ENCODE data around the gene LMNTD1.

LMNTD1 gene

DNA sequence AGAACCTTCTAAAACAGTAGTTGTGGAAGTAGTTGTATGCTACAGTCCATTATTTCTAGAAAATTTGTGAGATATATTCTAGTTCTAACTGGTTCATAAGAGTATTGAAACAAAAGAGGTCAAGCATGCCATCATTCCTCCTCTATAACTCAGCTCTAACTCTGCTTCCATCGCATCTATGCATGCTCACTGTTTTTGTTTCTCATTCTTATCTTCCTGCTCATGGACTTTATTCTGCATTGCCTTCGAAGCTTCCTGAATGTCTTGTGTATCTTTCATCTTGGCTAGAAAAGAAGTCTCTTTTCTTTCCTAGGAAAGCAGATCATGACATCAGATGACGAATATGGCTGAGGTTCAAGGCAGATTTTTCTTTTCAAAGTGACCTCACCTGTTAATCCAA, 402 bp downstream of the LMNTD1 start:
- DNase-seq (ENCODE audit: low spot score) = no peak

GRCh38 chr12:25550186-25550585, 2.9 kb downstream of the LMNTD1 start:
- DNase-seq (ENCODE audit: low spot score) = no peak

DNA sequence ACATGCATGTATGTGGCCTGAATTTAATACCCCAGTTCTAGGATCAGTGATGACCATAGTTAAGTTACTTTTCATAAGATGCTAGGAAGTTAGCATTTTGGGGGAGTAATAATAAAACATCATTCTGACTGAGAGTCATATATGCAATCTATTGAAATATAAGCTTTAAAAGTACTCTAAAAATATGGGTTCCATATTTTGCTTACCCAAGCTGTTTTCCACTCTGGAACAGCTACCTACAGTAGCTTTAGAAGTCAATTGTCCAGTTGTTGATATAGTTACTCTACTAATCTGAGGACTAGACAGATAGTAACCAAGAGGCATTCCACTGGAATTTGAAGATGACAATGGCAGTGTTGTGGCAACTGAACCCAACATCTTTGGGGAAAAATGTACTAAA, 4.0 kb downstream of the LMNTD1 start:
- DNase-seq (ENCODE audit: low spot score) = no peak

- no peak for DNase-seq (ENCODE audit: low spot score)
Observed at GRCh38 chr12:25546318-25546717, 6.8 kb downstream of the LMNTD1 start.

DNA sequence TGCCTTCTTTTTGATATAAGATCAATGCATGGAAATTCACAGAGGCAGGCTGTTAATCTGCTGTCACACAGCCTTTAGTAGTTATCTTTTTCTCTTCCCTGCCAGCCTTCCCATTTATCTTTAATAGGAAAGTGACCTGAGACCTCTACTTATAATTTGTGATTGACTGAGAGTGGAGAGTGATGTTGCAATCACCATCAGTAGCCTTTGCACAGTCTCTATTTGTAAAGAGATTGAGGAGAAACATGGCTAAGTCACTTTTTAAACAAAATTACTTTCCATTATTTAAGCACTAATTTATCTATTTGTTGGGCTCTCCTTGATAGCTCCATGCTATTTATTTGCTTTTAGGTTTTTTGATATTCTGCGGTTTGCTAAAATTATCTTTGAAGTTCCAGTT, 19.9 kb downstream of the LMNTD1 start:
- no peak for DNase-seq (ENCODE audit: low spot score)

DNA sequence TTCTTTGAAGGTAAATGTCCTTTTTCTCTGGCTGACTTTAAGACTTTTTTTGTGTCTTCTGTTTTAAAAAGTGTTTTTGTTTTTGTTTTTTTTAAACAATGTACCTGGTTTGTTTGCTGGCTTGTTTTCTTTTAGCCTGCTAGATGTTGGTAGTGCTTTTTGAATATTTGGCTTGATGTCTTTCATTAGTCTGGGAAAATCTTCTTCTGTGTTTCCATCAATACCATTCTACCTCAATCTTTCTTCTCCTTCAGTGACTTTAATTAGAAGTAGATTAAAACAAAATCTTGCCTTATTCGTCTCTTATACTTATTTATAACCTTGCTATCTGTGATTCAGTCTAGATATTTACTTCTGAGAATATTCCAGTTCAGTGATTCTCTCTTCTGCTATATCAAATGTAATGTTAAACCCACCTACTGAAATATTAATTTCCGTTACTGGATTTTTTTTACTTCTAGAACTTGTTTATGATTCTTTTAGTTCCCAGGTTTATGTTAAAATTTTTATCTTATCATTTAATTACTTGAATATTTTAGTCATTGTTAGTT, 21.5 kb downstream of the LMNTD1 start:
- DNase-seq (ENCODE audit: low spot score) = no peak

GRCh38 chr12:25529738-25530137, 23.3 kb downstream of the LMNTD1 start:
- DNase-seq (ENCODE audit: low spot score) = no peak

DNA sequence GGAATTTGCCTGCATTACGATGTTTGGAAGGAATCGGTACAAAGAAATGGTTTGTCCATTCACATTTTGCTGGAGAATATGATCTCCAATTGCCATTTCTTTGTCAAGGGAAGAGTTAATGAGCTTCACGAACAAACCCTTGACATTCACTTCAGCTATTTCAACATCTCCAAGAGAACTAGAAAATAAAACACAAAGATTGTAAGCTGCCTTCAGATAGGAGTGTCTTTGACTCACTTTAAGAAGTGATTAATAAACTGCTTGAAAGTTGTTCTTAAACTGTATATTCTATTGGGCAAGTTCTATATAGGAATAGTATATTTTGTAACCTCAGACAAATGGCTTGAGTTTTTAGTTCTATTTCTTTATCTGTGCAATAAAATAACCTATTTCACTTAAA, 26.3 kb downstream of the LMNTD1 start:
- no peak for DNase-seq (ENCODE audit: low spot score)

DNA sequence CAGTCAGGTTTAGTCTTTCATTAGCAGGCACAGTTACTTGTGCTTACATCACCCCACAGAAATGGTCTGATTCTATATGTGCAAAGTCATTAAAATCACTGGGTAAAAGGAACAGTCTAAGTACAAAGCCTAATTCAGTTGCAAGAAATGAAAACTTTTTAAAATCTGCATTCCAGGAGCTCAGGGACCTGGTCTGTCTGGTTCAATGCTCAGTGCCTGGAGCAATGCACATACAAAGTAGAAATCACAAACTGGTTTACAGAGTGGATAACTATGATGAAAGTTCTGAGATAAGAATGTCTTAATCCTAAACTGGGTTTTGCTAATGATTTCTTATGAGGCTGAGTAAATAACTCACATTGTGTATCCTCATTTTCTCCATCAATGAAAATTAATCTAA, 28.7 kb downstream of the LMNTD1 start:
- no peak for DNase-seq (ENCODE audit: low spot score)

DNA sequence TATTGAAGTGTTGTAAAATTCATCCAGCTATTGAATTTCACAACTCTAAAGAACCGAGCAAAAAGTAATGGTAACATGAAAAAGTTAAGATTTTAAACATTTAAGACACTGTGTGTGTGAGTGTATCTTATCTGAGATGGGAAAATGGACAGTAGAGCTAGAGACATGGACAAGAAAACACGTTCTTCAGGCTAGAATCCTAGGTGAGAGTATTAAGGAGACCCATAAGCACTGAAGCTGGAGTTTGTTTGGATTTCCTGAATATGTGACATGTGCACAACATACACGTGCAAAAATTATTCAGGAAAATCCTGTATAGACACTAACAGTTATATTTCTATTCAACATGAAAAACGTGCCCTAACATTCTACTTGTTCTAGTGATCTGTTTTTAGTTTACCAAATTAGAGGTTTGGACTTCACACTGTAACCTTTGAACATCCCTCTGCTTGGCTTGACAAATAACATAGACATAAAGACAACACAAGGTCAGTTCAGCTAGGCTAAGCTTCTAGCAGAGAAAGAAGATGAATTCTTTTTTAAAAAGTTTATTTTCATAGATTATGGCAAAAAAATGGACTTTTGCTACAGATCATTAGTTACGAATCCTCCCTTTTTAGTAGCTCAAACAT, 31.3 kb downstream of the LMNTD1 start:
- DNase-seq (ENCODE audit: low spot score) = no peak

- no peak for DNase-seq (ENCODE audit: low spot score)
Observed at GRCh38 chr12:25518512-25518911, 34.6 kb downstream of the LMNTD1 start.

- DNase-seq (ENCODE audit: low spot score) = no peak
Observed at GRCh38 chr12:25504744-25505143, 48.3 kb downstream of the LMNTD1 start.

DNA sequence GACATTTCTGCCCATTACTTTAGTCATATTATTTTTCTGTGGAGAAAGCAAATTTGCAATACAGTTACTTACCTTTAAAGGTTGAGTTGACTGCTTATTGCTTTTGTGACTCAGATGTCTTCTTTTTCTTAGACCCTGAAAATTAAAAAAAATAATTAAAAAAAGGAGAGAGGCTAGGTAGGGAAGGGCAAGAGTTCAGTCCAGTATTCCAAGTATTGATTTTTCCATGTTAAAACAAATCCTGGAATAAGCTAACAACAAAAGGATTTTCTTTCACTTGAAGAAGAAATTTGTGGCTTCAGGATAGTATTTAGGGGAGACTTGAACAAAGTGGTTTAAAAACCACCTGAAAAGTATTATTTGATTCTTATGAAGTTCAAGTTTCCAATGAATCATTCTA, 49.4 kb downstream of the LMNTD1 start:
- no peak for DNase-seq (ENCODE audit: low spot score)

DNA sequence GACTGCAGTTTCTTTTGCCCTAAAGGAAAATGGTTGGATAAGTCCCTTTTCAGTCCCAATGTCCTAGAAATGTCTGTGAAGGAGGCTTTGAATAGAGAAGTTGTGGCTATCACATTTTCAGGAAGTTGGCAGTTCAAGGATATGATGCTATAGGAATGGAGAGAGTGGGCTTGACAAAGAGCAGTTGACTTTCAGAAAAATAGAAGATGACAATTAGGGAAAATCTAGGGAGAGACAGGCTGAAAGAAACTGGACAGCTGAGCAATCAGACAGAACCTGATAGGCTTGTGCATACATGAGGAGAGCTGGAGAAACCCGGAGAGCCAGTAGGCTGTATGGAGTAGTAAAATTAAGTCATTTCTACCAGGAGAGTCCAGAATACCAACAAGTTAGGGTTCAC, 50.5 kb downstream of the LMNTD1 start:
- no peak for DNase-seq (ENCODE audit: low spot score)

GRCh38 chr12:25502118-25502517, 51.0 kb downstream of the LMNTD1 start:
- no peak for DNase-seq (ENCODE audit: low spot score)

DNA sequence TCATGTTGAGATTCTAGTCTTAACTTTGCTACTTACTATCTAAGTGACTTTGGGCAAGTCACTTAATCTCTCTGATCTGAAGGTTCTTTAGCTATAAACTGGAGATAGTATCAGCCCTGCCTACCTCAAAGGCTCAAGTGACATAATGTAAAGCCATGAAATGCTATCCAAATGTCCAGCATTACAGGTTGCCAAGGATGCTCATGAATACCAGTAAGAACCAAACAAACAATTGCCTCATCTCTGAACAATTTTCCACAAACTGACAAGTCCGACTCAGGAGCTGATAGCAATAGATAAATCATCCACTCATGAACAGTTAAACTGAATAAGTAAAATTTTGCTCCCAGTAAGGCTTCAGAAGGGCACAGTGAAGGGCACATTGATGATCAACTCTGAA, 51.5 kb downstream of the LMNTD1 start:
- no peak for DNase-seq (ENCODE audit: low spot score)

GRCh38 chr12:25500651-25501050, 52.4 kb downstream of the LMNTD1 start:
- no peak for DNase-seq (ENCODE audit: low spot score)

DNA sequence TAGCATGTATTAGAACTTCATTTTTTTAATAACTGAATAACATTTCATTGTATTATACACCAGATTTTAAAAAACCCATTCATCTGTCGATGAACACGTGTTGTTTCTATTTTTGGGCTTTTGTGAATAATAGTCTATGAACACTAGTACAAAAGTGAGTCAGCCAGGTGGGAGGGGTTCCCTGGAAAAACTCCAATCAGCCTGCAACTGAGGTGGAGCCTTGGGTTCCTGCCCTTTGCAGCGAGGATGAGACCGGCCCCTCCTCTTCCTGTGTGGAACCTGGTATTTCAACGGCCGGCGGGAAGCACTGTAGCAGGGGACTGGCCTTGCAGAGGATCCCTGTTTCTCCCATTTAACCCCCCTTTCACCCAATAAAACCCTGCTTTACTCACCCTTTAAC, 56.1 kb downstream of the LMNTD1 start:
- no peak for DNase-seq (ENCODE audit: low spot score)

DNA sequence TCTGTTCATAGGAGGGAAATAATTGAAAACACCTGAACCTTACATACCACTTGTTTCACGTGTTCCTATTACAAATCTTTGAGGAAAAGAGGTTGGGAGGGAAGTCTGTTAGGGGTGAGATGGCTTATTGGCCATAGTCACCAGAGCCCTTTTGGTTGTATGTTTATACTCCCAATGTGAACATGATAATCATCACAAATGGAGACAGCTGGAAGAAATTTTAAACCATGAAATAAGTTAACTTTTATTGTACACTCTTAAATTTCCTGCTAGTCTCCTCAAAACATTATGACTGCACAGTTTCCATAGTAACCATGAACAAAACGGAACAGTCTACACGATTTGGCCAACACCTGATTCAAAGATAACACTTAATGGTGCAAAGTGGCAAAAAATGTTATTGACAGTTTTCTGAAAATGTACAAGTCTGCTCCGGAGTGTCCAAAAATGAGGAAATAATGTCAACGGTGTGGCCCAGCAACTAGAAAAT, 56.9 kb downstream of the LMNTD1 start:
- DNase-seq (ENCODE audit: low spot score) = no peak

DNA sequence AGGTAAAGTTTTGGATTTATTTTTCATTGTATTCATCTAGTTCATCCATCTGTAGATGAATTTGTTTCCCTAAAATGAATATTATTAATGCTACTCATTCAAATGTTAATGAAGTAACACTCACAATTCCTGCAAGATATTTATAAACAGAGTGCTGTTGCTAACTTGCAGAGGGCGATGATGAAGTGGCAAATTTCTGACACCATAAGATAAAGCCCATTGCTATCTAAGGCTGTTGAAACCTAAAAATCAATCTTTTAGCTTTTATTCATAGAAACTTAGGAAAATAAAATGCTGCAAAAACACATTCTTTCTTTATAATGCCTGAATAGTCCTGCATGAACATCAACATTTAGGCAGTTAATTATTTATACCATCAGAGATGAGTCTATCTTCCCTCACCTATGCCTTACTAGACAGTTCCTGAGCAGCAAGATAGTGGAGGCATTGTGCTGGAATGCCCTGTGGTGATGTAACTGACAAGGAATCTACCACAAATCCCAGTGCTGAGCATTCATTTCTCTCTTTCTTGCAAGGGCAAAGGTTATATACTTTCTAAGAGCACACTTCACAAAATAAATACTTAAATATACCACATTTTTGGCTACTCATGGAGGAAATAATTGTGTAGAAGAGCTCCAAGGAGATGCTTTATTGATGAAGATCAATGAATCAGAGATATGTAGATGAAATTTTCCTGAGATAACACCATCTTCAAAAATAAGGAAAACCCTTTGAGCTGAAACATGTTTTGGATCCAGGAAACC, 57.6 kb downstream of the LMNTD1 start:
- DNase-seq (ENCODE audit: low spot score) = no peak

DNA sequence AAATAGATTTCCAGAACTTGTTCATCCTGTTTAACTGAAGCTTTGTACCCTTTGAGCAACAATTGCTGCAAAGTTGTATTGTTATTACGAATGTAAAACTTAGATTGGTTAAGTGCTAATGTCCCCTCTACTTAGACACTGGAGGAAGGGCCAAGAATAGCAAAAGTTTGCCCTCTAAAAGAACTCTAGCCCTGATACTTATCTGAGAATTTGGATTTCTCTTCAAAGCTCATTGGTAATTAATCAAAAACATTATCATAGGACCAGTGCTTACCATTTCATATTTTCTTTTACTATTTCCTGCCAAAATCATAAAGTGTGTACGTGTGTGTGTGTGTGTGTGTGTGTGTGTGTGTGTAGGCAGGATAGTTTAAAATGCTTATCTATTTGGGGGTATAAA, 58.2 kb downstream of the LMNTD1 start:
- no peak for DNase-seq (ENCODE audit: low spot score)

- no peak for DNase-seq (ENCODE audit: low spot score)
Observed at GRCh38 chr12:25493682-25494081, 59.4 kb downstream of the LMNTD1 start.
